Measurements from ENCODE around the gene KCNK2.

Gene KCNK2

GRCh38 chr1:215200121-215200520, 117.6 kb downstream of the KCNK2 start:
- in situ Hi-C loops (cut with HindIII; ENCODE audit: low pct_ligation_motif_present, low sequenced_read_pairs), result no loop called here
- H3K36me3 ChIP-seq (replicated peaks), result no peaks in the 10 kb centered on the region
- no peak overlapping the region for H3K4me3 ChIP-seq (ENCODE audit: low read depth, low read length)
- H3K27ac ChIP-seq, result no peak overlapping the region
- no peak for TF ChIP-seq CTCF (IDR thresholded peaks at IDR 0.05; ENCODE audit: low read depth, low read length, missing control alignments)
- no peaks in the 10 kb centered on the region for H3K27me3 ChIP-seq (replicated peaks)
- no peak for DNase-seq

GRCh38 chr1:215201283-215201682, 118.7 kb downstream of the KCNK2 start:
- no peaks in the 10 kb centered on the region for H3K27me3 ChIP-seq (replicated peaks)
- H3K36me3 ChIP-seq (replicated peaks), result no peaks in the 10 kb centered on the region
- in situ Hi-C loops (cut with HindIII; ENCODE audit: low pct_ligation_motif_present, low sequenced_read_pairs), result no loop called here
- no peak overlapping the region for H3K27ac ChIP-seq
- no peak for TF ChIP-seq CTCF (IDR thresholded peaks at IDR 0.05; ENCODE audit: low read depth, low read length, missing control alignments)
- DNase-seq, result no peak
- H3K4me3 ChIP-seq (ENCODE audit: low read depth, low read length), result no peak overlapping the region

GRCh38 chr1:215202868-215203267, 120.3 kb downstream of the KCNK2 start:
- Histone ChIP-seq H3K27ac (no peak overlapping the region), H3K27me3 (replicated peaks) (no peaks in the 10 kb centered on the region), H3K36me3 (replicated peaks) (no peaks in the 10 kb centered on the region), H3K4me3 (ENCODE audit: low read depth, low read length) (no peak overlapping the region)
- in situ Hi-C loops (cut with HindIII; ENCODE audit: low pct_ligation_motif_present, low sequenced_read_pairs), result no loop called here
- TF ChIP-seq CTCF (IDR thresholded peaks at IDR 0.05; ENCODE audit: low read depth, low read length, missing control alignments), result no peak
- no peak for DNase-seq

GRCh38 chr1:215210167-215210566, 127.6 kb downstream of the KCNK2 start:
- Histone ChIP-seq H3K27me3 (replicated peaks) (no peaks in the 10 kb centered on the region), H3K27ac (no peak overlapping the region), H3K36me3 (replicated peaks) (no peaks in the 10 kb centered on the region), H3K4me3 (ENCODE audit: low read depth, low read length) (no peak overlapping the region)
- in situ Hi-C loops (cut with HindIII; ENCODE audit: low pct_ligation_motif_present, low sequenced_read_pairs), result no loop called here
- no peak for TF ChIP-seq CTCF (IDR thresholded peaks at IDR 0.05; ENCODE audit: low read depth, low read length, missing control alignments)
- no peak for DNase-seq

GRCh38 chr1:215215846-215216245, 133.3 kb downstream of the KCNK2 start:
- no peak for TF ChIP-seq CTCF (IDR thresholded peaks at IDR 0.05; ENCODE audit: low read depth, low read length, missing control alignments)
- no peak for DNase-seq
- in situ Hi-C loops (cut with HindIII; ENCODE audit: low pct_ligation_motif_present, low sequenced_read_pairs), result no loop called here
- H3K36me3 ChIP-seq (replicated peaks), result no peaks in the 10 kb centered on the region
- H3K27ac ChIP-seq, result no peak overlapping the region
- no peaks in the 10 kb centered on the region for H3K27me3 ChIP-seq (replicated peaks)
- no peak overlapping the region for H3K4me3 ChIP-seq (ENCODE audit: low read depth, low read length)

- Histone ChIP-seq H3K27me3 (replicated peaks) (no peaks in the 10 kb centered on the region), H3K4me3 (ENCODE audit: low read depth, low read length) (no peak overlapping the region), H3K27ac (no peak overlapping the region), H3K36me3 (replicated peaks) (no peaks in the 10 kb centered on the region)
- DNase-seq, result no peak
- no peak for TF ChIP-seq CTCF (IDR thresholded peaks at IDR 0.05; ENCODE audit: low read depth, low read length, missing control alignments)
- in situ Hi-C loops (cut with HindIII; ENCODE audit: low pct_ligation_motif_present, low sequenced_read_pairs), result no loop called here
These were observed 136.8 kb downstream of the KCNK2 start for GRCh38 chr1:215219372-215219771.
